Lower leg skin (tissue), 3 donors: ENCODE measurements around the gene WEE1.

Source experiments
- CTCF ChIP-seq, 3 donors: fragments of 450-650 bp; IDR thresholded peaks; one replicate each; pipeline ENCODE4 v1.5.1; 2016; ENCODE audit warnings: antibody characterized with exemption in 3 of 3, mild to moderate bottlenecking in 3 of 3, moderate library complexity in 2 of 3
- POLR2A ChIP-seq, 2 donors: fragments of 450-650 bp; IDR thresholded peaks; one replicate each; pipeline ENCODE4 v1.6.1; 2016 to 2017; ENCODE audit warnings: antibody characterized with exemption in 2 of 2, mild to moderate bottlenecking in 1 of 2, moderate library complexity in 1 of 2

- TF ChIP-seq POLR2A (IDR thresholded peaks at IDR 0.05), result no peak
- no peak for TF ChIP-seq CTCF (IDR thresholded peaks at IDR 0.05)
Measured at GRCh38 chr11:9566561-9567063, 6.9 kb upstream of the WEE1 start.
